ENCODE data around the gene TRIL. TPM values are rescaled to one million over a fixed set of nuclear protein-coding genes. Genes with fewer than 3 reads are reported as not detected.

Gene TRIL
- total and polyA plus RNA-seq, 9 of the 15 experiments (the other 6 are each of a cell fraction or from before 2014, with no cell fraction given): not detected

DNA sequence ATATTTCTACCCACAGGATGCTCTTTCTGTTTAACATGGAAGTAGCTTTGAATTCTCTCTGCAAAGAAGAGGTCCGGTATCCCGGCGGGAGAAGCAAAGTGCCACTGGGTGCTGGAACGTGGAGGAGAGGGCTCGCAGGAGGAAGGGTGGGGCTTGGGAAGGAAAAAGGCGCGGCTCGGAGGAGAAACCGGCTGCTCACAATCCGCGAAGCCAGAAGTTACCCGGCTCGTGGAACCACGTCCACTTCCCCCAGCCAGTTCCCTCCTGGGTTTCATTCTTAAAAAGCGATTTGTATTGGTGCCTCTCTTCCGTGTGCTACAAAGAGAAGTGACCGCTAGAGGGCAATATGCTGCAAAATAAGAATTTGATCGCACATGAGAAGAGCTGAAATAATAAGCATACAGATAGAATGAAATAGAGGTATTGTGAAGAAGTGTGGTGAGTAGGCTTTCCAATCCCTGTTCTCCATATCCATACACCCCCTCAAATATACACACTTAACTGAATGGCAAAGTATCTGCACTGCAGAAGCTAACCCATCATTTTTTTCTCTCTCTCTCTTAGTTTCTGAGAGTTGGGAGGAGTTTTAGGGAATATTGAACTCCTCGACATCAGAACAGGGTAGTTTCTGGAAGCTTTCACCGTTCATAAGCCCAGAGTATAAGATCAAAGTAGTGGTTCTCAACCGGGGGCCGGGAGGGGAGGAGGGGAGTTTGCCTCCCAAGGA, 31.1 kb downstream of the TRIL start:
- intact Hi-C loops (cut with micrococcal nuclease): loop anchor here (1.0 to 10.0 kb wide), 4 partner anchors 175 to 1138 kb away; no protein-coding TSS in a partner anchor
- Histone ChIP-seq H4K20me1 (replicated peaks; ENCODE audit: control insufficient read depth, insufficient read depth, low read length) (no peaks in the 10 kb centered on the region), H3K4me1 (replicated peaks in 1 of 2; ENCODE audit: control insufficient read depth in 2 of 2, insufficient read depth in 2 of 2, low read length in 2 of 2) (no peaks in the 10 kb centered on the region), H3K27me3 (ENCODE audit: control insufficient read depth in 2 of 2, insufficient read depth in 2 of 2, low read length in 2 of 2) (peaks cover 0 to 7% of the 10 kb centered on the region in 2 experiments; a peak in 3 of 5 replicates), H3K9ac (ENCODE audit: insufficient read depth in 1 of 2, low read depth in 2 of 2, low read length in 2 of 2) (peak overlapping the region in 1 of 2 experiments; percentile 71; a peak in 1 of 4 replicates), H3K36me3 (ENCODE audit: control insufficient read depth, insufficient read depth, low read length) (no peaks in the 10 kb centered on the region), H3K9me3 (replicated peaks; ENCODE audit: control insufficient read depth, insufficient read depth, low read depth, low read length) (no peaks in the 10 kb centered on the region), H3K79me2 (ENCODE audit: control insufficient read depth, insufficient read depth, low read length) (no peaks in the 10 kb centered on the region), H3K9me1 (ENCODE audit: control insufficient read depth, insufficient read depth, low read length) (no peaks in the 10 kb centered on the region), H3K27ac (ENCODE audit: extremely low read depth, low read depth, low read length) (no peak overlapping the region), H2AFZ (ENCODE audit: low read depth, low read length) (peak overlapping the region; percentile 57; the same call in 1 of the 2 replicates), H3K4me3 (peak overlapping the region; percentile 21; the same call in 1 of the 2 replicates), H3K4me2 (ENCODE audit: insufficient read depth, low read length) (peak overlapping the region; percentile 52)
- POLR2A ChIA-PET: interaction anchor here (0.5 to 0.9 kb wide), 5 partner anchors 171 to 1049 kb away, joined by 3 read pairs; no protein-coding TSS in a partner anchor
- FAIRE-seq (peak; percentile 88), DNase-seq (ENCODE audit: extremely low read depth in 1 of 4, low spot score in 3 of 4) (peak; percentile 41 to 70 (median 46)), ATAC-seq (peak; percentile 93)
- 0% methylated on average over 22 of the region's 22 CpGs for WGBS (ENCODE audit: insufficient coverage, low coverage, missing lambda C conversion rate)
- no TSS peak for BruUV-seq (replicated peaks)
- in situ Hi-C loops (cut with MboI): no loop called here
- CTCF ChIA-PET (ENCODE audit: low intra/inter-chr PET ratio): interaction anchor here (0.6 to 1.3 kb wide), 4 partner anchors 46 to 482 kb away, joined by 4 to 8 read pairs (median 6); no protein-coding TSS in a partner anchor
- no peak for TF ChIP-seq ZC3H11A (IDR thresholded peaks at IDR 0.05; ENCODE audit: low read depth, low read length)
- peak; percentile 53 to 73 for TF ChIP-seq RAD21 (CRISPR knock-in tag; conservative IDR thresholded peaks at IDR 0.05 in 1 of 2, IDR thresholded peaks at IDR 0.05 in 1 of 2)
- TF ChIP-seq SPI1 (IDR thresholded peaks at IDR 0.05; ENCODE audit: borderline replicate concordance, low read depth, low read length): peak; percentile 34; the same call in 1 of the 2 replicates
- TF ChIP-seq SMC3 (conservative IDR thresholded peaks at IDR 0.05; ENCODE audit: insufficient read depth, low read depth, low read length): 0 out of 2 replicates have a peak, but pooled peaks have one; percentile 42
- peak; percentile 34; the same call in 1 of the 2 replicates for TF ChIP-seq ELF1 (tag; IDR thresholded peaks at IDR 0.05)
- no peak for TF ChIP-seq CXXC5 (CRISPR knock-in tag; IDR thresholded peaks at IDR 0.05)
- TF ChIP-seq, protein P1, sequence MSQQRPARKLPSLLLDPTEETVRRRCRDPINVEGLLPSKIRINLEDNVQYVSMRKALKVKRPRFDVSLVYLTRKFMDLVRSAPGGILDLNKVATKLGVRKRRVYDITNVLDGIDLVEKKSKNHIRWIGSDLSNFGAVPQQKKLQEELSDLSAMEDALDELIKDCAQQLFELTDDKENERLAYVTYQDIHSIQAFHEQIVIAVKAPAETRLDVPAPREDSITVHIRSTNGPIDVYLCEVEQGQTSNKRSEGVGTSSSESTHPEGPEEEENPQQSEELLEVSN (IDR thresholded peaks at IDR 0.05; ENCODE audit: borderline replicate concordance in 1 of 2, extremely low read depth in 1 of 2, insufficient read depth in 1 of 2, insufficient read length in 1 of 2, low read depth in 1 of 2, low read length in 1 of 2, poor library complexity in 1 of 2, severe bottlenecking in 1 of 2): peak in 1 of 2 experiments; percentile 34
- TF ChIP-seq TEAD2 (tag; IDR thresholded peaks at IDR 0.05): no peak
- TF ChIP-seq, protein P2, sequence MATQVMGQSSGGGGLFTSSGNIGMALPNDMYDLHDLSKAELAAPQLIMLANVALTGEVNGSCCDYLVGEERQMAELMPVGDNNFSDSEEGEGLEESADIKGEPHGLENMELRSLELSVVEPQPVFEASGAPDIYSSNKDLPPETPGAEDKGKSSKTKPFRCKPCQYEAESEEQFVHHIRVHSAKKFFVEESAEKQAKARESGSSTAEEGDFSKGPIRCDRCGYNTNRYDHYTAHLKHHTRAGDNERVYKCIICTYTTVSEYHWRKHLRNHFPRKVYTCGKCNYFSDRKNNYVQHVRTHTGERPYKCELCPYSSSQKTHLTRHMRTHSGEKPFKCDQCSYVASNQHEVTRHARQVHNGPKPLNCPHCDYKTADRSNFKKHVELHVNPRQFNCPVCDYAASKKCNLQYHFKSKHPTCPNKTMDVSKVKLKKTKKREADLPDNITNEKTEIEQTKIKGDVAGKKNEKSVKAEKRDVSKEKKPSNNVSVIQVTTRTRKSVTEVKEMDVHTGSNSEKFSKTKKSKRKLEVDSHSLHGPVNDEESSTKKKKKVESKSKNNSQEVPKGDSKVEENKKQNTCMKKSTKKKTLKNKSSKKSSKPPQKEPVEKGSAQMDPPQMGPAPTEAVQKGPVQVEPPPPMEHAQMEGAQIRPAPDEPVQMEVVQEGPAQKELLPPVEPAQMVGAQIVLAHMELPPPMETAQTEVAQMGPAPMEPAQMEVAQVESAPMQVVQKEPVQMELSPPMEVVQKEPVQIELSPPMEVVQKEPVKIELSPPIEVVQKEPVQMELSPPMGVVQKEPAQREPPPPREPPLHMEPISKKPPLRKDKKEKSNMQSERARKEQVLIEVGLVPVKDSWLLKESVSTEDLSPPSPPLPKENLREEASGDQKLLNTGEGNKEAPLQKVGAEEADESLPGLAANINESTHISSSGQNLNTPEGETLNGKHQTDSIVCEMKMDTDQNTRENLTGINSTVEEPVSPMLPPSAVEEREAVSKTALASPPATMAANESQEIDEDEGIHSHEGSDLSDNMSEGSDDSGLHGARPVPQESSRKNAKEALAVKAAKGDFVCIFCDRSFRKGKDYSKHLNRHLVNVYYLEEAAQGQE (IDR thresholded peaks at IDR 0.05; ENCODE audit: borderline replicate concordance): peak; percentile 47; the same call in 1 of the 2 replicates
- TF ChIP-seq, protein P2 (CRISPR knock-in tag; IDR thresholded peaks at IDR 0.05; ENCODE audit: low read depth): no peak

Measured in K562 (cell line).